ENCODE data around the gene ATP8A2.

- TF ChIP-seq POLR2A (IDR thresholded peaks at IDR 0.05), result no peak
- TF ChIP-seq, protein P1, sequence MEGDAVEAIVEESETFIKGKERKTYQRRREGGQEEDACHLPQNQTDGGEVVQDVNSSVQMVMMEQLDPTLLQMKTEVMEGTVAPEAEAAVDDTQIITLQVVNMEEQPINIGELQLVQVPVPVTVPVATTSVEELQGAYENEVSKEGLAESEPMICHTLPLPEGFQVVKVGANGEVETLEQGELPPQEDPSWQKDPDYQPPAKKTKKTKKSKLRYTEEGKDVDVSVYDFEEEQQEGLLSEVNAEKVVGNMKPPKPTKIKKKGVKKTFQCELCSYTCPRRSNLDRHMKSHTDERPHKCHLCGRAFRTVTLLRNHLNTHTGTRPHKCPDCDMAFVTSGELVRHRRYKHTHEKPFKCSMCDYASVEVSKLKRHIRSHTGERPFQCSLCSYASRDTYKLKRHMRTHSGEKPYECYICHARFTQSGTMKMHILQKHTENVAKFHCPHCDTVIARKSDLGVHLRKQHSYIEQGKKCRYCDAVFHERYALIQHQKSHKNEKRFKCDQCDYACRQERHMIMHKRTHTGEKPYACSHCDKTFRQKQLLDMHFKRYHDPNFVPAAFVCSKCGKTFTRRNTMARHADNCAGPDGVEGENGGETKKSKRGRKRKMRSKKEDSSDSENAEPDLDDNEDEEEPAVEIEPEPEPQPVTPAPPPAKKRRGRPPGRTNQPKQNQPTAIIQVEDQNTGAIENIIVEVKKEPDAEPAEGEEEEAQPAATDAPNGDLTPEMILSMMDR (IDR thresholded peaks at IDR 0.05), result no peak
Measured at GRCh38 chr13:25762795-25763377, 391.1 kb downstream of the ATP8A2 start.

Measured in heart left ventricle (tissue), 13 donors.